SK-N-SH (cell line): Measurements from ENCODE around the gene SLC27A4. TPM values are rescaled to one million over a fixed set of nuclear protein-coding genes. Genes with fewer than 3 reads are reported as not detected.
A peak's percentile ranks its signal among the peaks of the same experiment; 100 is the strongest.

Experiments
- CTCF ChIA-PET: fragments of 300-600, 350-600 bp; formaldehyde crosslinking; extraction: SDS; loops from one replicate; lab custom pipeline; 2021; lab: Yijun Ruan, JAX
- POLR2A ChIA-PET: fragments of 350-600 bp; sonication (Branson Sonifier 250); formaldehyde crosslinking; extraction: SDS; loops from one replicate; lab custom pipeline; 2020; ENCODE audit warnings: antibody characterized with exemption, inconsistent platforms; lab: Yijun Ruan, JAX
- DNase-seq: peaks from one replicate; pipeline ENCODE4 v3.0.0; 2012
- H2AFZ ChIP-seq: fragments of 200-600 bp; sonication (generic); 2 replicates; pipeline ENCODE4 v1.8.1; 2016; ENCODE audit warnings: antibody characterized with exemption, mild to moderate bottlenecking, low read depth
- H3F3A ChIP-seq: fragments of 200-600 bp; sonication (generic); replicated peaks from 2 replicates; pipeline ENCODE3; 2016; ENCODE audit warnings: antibody characterized with exemption, mild to moderate bottlenecking; ENCODE audit not compliant: insufficient read depth
- H3K27ac ChIP-seq, 2 experiments: fragments of 200-500 bp in 1 of 2; fragments of 200-600 bp in 1 of 2; sonication (Bioruptor generic) in 1 of 2; sonication (generic), shearing (Covaris generic) in 1 of 2; 2 replicates each; pipeline versions ENCODE4 v1.5.1 to v1.6.1; 2014 to 2016; ENCODE audit warnings: low read depth in 2 of 2, inconsistent platforms in 1 of 2, low read length in 1 of 2, mild to moderate bottlenecking in 1 of 2, mixed read lengths in 1 of 2
- H3K27me3 ChIP-seq: fragments of 200-600 bp; sonication (generic), shearing (Covaris generic); 2 replicates; pipeline ENCODE4 v1.6.1; 2016; ENCODE audit warnings: mixed run types; ENCODE audit not compliant: insufficient read depth
- H3K36me3 ChIP-seq, 2 experiments: fragments of 200-500 bp in 1 of 2; fragments of 200-600 bp in 1 of 2; sonication (Bioruptor generic) in 1 of 2; sonication (generic) in 1 of 2; replicated peaks in 1 of 2; 2 replicates each; pipeline versions ENCODE3 to v1.5.1; 2014 to 2016; ENCODE audit warnings: low read length in 1 of 2, mild to moderate bottlenecking in 1 of 2; ENCODE audit not compliant: insufficient read depth in 2 of 2, control insufficient read depth in 1 of 2
- H3K4me1 ChIP-seq, 2 experiments: fragments of 200-500 bp in 1 of 2; fragments of 200-600 bp in 1 of 2; sonication (Bioruptor generic) in 1 of 2; sonication (generic), shearing (Covaris generic) in 1 of 2; 2 replicates each; pipeline versions ENCODE4 v1.5.1 to v1.6.1; 2014 to 2016; ENCODE audit warnings: low read depth in 1 of 2, low read length in 1 of 2, mixed run types in 1 of 2; ENCODE audit not compliant: insufficient read depth in 2 of 2, control insufficient read depth in 1 of 2
- H3K4me2 ChIP-seq: fragments of 200-600 bp; sonication (generic), shearing (Covaris generic); 2 replicates; pipeline ENCODE4 v1.6.1; 2017; ENCODE audit warnings: mixed run types
- H3K4me3 ChIP-seq, 2 experiments: fragments of 200-500 bp in 1 of 2; fragments of 200-600 bp in 1 of 2; sonication (Bioruptor generic) in 1 of 2; sonication (generic), shearing (Covaris generic) in 1 of 2; 2 replicates each; pipeline versions ENCODE4 v1.5.1 to v1.8.1; 2014 to 2016; ENCODE audit warnings: low read depth in 2 of 2, inconsistent platforms in 1 of 2, low read length in 1 of 2, mild to moderate bottlenecking in 1 of 2, mixed read lengths in 1 of 2, moderate library complexity in 1 of 2
- H3K79me2 ChIP-seq: fragments of 200-600 bp; sonication (generic); 2 replicates; pipeline ENCODE4 v1.8.1; 2017; ENCODE audit warnings: mild to moderate bottlenecking; ENCODE audit not compliant: insufficient read depth
- H3K9ac ChIP-seq: fragments of 200-600 bp; sonication (generic); 2 replicates; pipeline ENCODE4 v1.6.1; 2017; ENCODE audit warnings: mixed run types
- H3K9me2 ChIP-seq: fragments of 200-600 bp; sonication (generic); 2 replicates; pipeline ENCODE4 v1.6.1; 2017; ENCODE audit warnings: mixed run types
- H3K9me3 ChIP-seq: fragments of 200-600 bp; sonication (generic); 2 replicates; pipeline ENCODE4 v1.6.1; 2017; ENCODE audit warnings: mixed run types, mild to moderate bottlenecking, moderate library complexity
- H4K20me1 ChIP-seq: fragments of 200-600 bp; sonication (generic); 2 replicates; pipeline ENCODE4 v1.6.1; 2017; ENCODE audit warnings: mild to moderate bottlenecking, mixed run types; ENCODE audit not compliant: insufficient read depth
- FOXM1 ChIP-seq: IDR thresholded peaks from 2 replicates; pipeline ENCODE4 v1.4.0; 2012; ENCODE audit warnings: low read depth, mild to moderate bottlenecking
- REST ChIP-seq: IDR thresholded peaks from 2 replicates; pipeline ENCODE4 v1.6.1; 2012; ENCODE audit warnings: mild to moderate bottlenecking, low read depth, low read length, moderate library complexity
- RXRA ChIP-seq: IDR thresholded peaks from 2 replicates; pipeline ENCODE4 v1.4.0; 2012; ENCODE audit warnings: low read depth, mild to moderate bottlenecking, borderline replicate concordance
- SMC3 ChIP-seq: IDR thresholded peaks from 2 replicates; pipeline ENCODE4 v1.6.1; 2012; ENCODE audit warnings: low read depth, low read length, improper control_type of control experiment
- WGBS: methylation state at CpG from one replicate; pipeline ENCODE4 v1.1.6; 2017; ENCODE audit warnings: low lambda C conversion rate; 5-methylcytosine and 5-hydroxymethylcytosine counted together
- polyA plus RNA-seq, 3 experiments: library from polyadenylated mRNA; depleted of rRNA; stranded (reverse); fragments of >200 nt; gene quantifications; 2 replicates each; pipeline ENCODE4 v1.2.3, GENCODE V29; 2012

The SLC27A4 gene
- polyA plus RNA-seq, 1 of the 3 experiments (the other 2 are of a cell fraction), result 24.1 TPM

GRCh38 chr9:128342971-128343680 lies 2.8 kb downstream of the SLC27A4 start:
- Histone ChIP-seq H3K9me3 (no peaks in the 10 kb centered on the region), H3K27me3 (no peaks in the 10 kb centered on the region), H3K4me2 (no peak overlapping the region), H3K27ac (no peak overlapping the region), H3F3A (peaks cover 15% of the 10 kb centered on the region), H4K20me1 (0 out of 2 replicates have a peak, but pooled peaks cover 3% of the 10 kb centered on the region), H2AFZ (no peak overlapping the region), H3K9me2 (no peaks in the 10 kb centered on the region), H3K9ac (no peak overlapping the region), H3K4me1 (peaks cover 0 to 6% of the 10 kb centered on the region in 2 experiments; a peak in 1 of 4 replicates), H3K4me3 (no peak overlapping the region), H3K36me3 (peaks cover 24 to 25% of the 10 kb centered on the region in 2 experiments), H3K79me2 (peaks cover 19% of the 10 kb centered on the region; the same call in 1 of the 2 replicates)
- ChIA-PET CTCF (interaction anchor here (0.9 to 1.3 kb wide), 3 partner anchors 69 to 150 kb away, joined by 3 to 4 read pairs (median 3); no protein-coding TSS in a partner anchor), POLR2A (no interaction called here)
- DNase-seq, result no peak
- TF ChIP-seq RXRA (no peak), REST (peak; percentile 70; the same call in 1 of the 2 replicates), SMC3 (no peak)
- WGBS, result 96% methylated on average over 6 of the region's 8 CpGs

DNA sequence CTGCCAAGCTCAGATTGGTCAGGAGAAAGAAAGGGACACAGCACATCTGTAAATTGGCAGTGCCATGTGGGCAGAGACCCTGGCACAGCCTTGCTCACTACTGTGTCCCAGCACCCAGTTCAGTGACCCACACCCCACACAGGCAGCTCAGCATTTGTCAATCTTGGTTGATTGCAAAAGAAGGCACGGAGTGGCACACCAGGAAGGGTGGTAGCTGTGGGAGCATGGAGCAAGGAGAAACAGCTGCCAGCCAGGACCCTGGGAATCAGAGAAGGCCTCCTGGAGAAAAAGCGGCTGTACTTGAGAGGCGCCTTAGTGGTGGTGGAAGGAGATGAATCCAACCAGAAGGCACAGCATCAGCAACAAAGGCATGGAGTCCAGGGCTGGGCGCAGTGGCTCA lies 3.5 kb downstream of the SLC27A4 start:
- no peaks in the 10 kb centered on the region for H3K9me2 ChIP-seq
- POLR2A ChIA-PET, result no interaction called here
- H3K27ac ChIP-seq, result no peak overlapping the region
- H3K79me2 ChIP-seq, result peaks cover 19% of the 10 kb centered on the region; the same call in 1 of the 2 replicates
- TF ChIP-seq FOXM1, result no peak
- TF ChIP-seq, all 33 proteins: peak for 0
- no peak for DNase-seq
- Histone ChIP-seq H3K27me3 (no peaks in the 10 kb centered on the region), H2AFZ (no peak overlapping the region), H4K20me1 (0 out of 2 replicates have a peak, but pooled peaks cover 3% of the 10 kb centered on the region), H3K4me1 (peaks cover 0 to 6% of the 10 kb centered on the region in 2 experiments; a peak in 1 of 4 replicates), H3K9ac (no peak overlapping the region), H3F3A (peaks cover 15% of the 10 kb centered on the region), H3K9me3 (no peaks in the 10 kb centered on the region), H3K4me3 (no peak overlapping the region), H3K4me2 (no peak overlapping the region), H3K36me3 (peaks cover 24 to 31% of the 10 kb centered on the region in 2 experiments)
- 96% methylated on average over 4 of the region's 4 CpGs for WGBS
- CTCF ChIA-PET, result interaction anchor here (0.9 to 3.7 kb wide), 6 partner anchors 18 to 151 kb away, joined by 3 to 21 read pairs (median 4); no protein-coding TSS in a partner anchor
